Measurements from ENCODE around the gene BHMT2.

DNA sequence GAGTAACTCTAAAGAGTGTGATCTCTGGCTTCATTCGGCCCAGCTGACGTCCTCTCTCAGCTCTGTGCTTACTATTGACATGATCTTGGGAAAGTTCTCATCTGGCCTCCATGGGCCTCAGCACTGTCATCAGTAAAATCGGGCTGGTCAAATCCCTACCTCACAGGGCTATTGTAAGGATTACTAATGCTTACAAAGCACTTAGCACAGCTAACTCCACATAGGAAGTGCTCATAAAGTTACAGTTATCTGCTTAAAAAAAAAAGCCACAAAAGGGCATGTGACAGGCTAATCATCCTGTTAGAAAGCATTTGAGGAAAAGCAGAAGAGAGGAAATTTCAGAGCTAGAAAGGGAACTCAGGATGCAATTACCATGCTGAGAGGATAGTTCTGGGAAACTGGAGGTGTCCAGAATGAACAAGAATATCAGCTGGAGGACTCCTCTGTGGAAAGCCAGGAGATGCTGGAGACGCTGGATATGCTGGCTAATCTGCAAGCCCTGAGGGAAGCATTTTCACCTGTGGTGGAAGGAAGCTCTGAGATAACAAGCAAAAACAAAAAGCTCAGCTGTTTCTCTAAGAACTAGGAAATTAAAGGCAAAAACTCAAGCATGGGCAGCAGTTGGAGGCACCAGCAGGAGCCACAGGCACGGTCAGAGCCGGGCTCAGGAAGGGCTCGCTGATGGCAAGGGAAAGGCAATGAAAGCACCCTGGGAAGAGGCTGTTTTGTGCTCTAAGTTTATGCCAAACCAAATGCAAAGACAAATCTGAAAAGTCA is 37.6 kb downstream of the BHMT2 start:
- TF ChIP-seq TEAD4 (IDR thresholded peaks at IDR 0.05; ENCODE audit: borderline replicate concordance, insufficient read depth): no peak
- TF ChIP-seq, protein P1, sequence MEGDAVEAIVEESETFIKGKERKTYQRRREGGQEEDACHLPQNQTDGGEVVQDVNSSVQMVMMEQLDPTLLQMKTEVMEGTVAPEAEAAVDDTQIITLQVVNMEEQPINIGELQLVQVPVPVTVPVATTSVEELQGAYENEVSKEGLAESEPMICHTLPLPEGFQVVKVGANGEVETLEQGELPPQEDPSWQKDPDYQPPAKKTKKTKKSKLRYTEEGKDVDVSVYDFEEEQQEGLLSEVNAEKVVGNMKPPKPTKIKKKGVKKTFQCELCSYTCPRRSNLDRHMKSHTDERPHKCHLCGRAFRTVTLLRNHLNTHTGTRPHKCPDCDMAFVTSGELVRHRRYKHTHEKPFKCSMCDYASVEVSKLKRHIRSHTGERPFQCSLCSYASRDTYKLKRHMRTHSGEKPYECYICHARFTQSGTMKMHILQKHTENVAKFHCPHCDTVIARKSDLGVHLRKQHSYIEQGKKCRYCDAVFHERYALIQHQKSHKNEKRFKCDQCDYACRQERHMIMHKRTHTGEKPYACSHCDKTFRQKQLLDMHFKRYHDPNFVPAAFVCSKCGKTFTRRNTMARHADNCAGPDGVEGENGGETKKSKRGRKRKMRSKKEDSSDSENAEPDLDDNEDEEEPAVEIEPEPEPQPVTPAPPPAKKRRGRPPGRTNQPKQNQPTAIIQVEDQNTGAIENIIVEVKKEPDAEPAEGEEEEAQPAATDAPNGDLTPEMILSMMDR (IDR thresholded peaks at IDR 0.05): no peak
- TF ChIP-seq, protein P2, sequence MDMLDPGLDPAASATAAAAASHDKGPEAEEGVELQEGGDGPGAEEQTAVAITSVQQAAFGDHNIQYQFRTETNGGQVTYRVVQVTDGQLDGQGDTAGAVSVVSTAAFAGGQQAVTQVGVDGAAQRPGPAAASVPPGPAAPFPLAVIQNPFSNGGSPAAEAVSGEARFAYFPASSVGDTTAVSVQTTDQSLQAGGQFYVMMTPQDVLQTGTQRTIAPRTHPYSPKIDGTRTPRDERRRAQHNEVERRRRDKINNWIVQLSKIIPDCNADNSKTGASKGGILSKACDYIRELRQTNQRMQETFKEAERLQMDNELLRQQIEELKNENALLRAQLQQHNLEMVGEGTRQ (IDR thresholded peaks at IDR 0.05; ENCODE audit: borderline replicate concordance, low read depth, low read length): no peak
- TF ChIP-seq TCF12 (IDR thresholded peaks at IDR 0.05): no peak

Measured in SK-N-SH (cell line).